ENCODE results near the gene CLN5. TPM values are rescaled to one million over a fixed set of nuclear protein-coding genes. Genes with fewer than 3 reads are reported as not detected.

Gene CLN5
- total and polyA plus RNA-seq, 2 donors (not counting 3 experiments of a cell fraction or from before 2014, with no cell fraction given), result 16.5 to 22.7 TPM

DNA sequence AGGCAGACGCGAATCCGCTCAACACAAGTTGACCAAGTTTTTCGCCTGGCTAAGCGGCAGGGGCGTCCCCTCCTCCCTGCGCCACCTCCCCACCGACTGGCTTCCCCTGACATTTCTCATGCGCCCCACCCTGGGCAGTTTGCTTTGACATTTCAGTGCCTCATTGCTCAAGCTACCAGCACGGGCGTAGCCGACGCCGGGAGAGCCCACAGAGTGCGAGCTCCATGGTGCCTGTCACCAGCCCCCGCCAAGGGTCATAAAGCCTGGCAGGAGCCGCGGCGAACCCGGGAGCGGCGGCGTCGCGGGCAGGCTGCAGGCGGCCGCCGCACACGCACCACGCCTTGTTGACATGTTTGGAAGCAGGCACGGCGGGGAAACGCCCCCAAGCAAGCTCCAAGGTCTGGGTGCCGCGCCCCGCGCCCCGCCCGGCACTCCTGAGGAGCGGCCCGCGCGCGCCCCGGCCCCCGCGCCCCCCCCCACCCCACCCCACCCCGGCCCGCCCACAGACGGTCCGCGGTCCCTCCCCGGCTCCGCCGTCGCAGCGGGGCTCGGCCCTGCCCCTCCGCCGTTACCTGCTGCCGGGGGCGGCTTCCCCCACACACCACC is 34.5 kb downstream of the CLN5 start:
- peaks cover 53% of the 10 kb centered on the region for H3K79me2 ChIP-seq (ENCODE audit: control insufficient read depth, insufficient read depth, low read length)
- DNase-seq (ENCODE audit: low read depth, low spot score) (peak; percentile 68), FAIRE-seq (no peak)
- H3K36me3 ChIP-seq (ENCODE audit: control insufficient read depth in 2 of 2, extremely low read depth in 1 of 2, insufficient read depth in 2 of 2, low read length in 2 of 2), result peaks cover 2 to 3% of the 10 kb centered on the region in 2 experiments
- H4K20me1 ChIP-seq (replicated peaks; ENCODE audit: control insufficient read depth, extremely low read depth, insufficient read depth, low read length), result peaks cover 13% of the 10 kb centered on the region
- CTCF ChIA-PET, result interaction anchor here (0.5 to 1.6 kb wide), 5 partner anchors 8 to 1330 kb away, joined by 3 to 10 read pairs (median 3); no protein-coding TSS in a partner anchor
- POLR2A ChIA-PET, result no interaction called here
- no peaks in the 10 kb centered on the region for H3K9me1 ChIP-seq (replicated peaks; ENCODE audit: control insufficient read depth, extremely low read depth, insufficient read depth, low read length)
- H3K9me3 ChIP-seq (replicated peaks; ENCODE audit: control insufficient read depth, insufficient read depth, low read length), result no peaks in the 10 kb centered on the region
- no TSS peak for BruUV-seq (replicated peaks)
- peak overlapping the region; percentile 87 for H3K27ac ChIP-seq (ENCODE audit: insufficient read depth, low read depth, low read length)
- peak overlapping the region; percentile 93 for H3K4me2 ChIP-seq (ENCODE audit: insufficient read depth, low read length)
- peak overlapping the region; percentile 79 to 94 (median 80) for H3K4me3 ChIP-seq (replicated peaks in 1 of 3; ENCODE audit: insufficient read depth in 1 of 3, low read depth in 1 of 3, low read length in 3 of 3)
- intact Hi-C loops (cut with micrococcal nuclease) (loop anchor here (2.0 to 10.0 kb wide), 4 partner anchors 300 to 672 kb away; partner anchors contain the start of gene MYCBP2), dilution Hi-C loops (cut with MboI; ENCODE audit: extremely low pct_ligation_motif_present, low sequenced_read_pairs) (no loop called here)
- H2AFZ ChIP-seq (ENCODE audit: low read depth, low read length), result peak overlapping the region; percentile 97
- TF ChIP-seq POLR2AphosphoS5 (IDR thresholded peaks at IDR 0.05; ENCODE audit: insufficient read depth, low read depth, low read length) (no peak), FOS (IDR thresholded peaks at IDR 0.05; ENCODE audit: borderline replicate concordance, insufficient read depth, low read length) (no peak), MYC (IDR thresholded peaks at IDR 0.05; ENCODE audit: low read depth, low read length) (no peak), EZH2 (IDR thresholded peaks at IDR 0.05; ENCODE audit: borderline replicate concordance, low read depth, low read length, severe bottlenecking) (no peak), GATA2 (IDR thresholded peaks at IDR 0.05; ENCODE audit: insufficient read depth, insufficient read length, low read depth, low read length) (no peak), POLR2A (IDR thresholded peaks at IDR 0.05; ENCODE audit: low read depth, low read length) (no peak), JUN (IDR thresholded peaks at IDR 0.05; ENCODE audit: borderline replicate concordance, insufficient read depth, insufficient read length, low read depth) (no peak)
- TF ChIP-seq, protein P1, sequence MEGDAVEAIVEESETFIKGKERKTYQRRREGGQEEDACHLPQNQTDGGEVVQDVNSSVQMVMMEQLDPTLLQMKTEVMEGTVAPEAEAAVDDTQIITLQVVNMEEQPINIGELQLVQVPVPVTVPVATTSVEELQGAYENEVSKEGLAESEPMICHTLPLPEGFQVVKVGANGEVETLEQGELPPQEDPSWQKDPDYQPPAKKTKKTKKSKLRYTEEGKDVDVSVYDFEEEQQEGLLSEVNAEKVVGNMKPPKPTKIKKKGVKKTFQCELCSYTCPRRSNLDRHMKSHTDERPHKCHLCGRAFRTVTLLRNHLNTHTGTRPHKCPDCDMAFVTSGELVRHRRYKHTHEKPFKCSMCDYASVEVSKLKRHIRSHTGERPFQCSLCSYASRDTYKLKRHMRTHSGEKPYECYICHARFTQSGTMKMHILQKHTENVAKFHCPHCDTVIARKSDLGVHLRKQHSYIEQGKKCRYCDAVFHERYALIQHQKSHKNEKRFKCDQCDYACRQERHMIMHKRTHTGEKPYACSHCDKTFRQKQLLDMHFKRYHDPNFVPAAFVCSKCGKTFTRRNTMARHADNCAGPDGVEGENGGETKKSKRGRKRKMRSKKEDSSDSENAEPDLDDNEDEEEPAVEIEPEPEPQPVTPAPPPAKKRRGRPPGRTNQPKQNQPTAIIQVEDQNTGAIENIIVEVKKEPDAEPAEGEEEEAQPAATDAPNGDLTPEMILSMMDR (IDR thresholded peaks at IDR 0.05; ENCODE audit: extremely low read depth in 1 of 2, insufficient read depth in 1 of 2, low read depth in 1 of 2, low read length in 2 of 2), result no peak
- TF ChIP-seq, protein P2, sequence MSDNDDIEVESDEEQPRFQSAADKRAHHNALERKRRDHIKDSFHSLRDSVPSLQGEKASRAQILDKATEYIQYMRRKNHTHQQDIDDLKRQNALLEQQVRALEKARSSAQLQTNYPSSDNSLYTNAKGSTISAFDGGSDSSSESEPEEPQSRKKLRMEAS (IDR thresholded peaks at IDR 0.05; ENCODE audit: insufficient read depth, insufficient read length), result no peak
- peaks cover 33% of the 10 kb centered on the region for H3K4me1 ChIP-seq (ENCODE audit: control insufficient read depth, extremely low read depth, insufficient read depth, low read length)
- H3K9ac ChIP-seq (replicated peaks; ENCODE audit: extremely low read depth, insufficient read depth, low read length), result peak overlapping the region; percentile 96
- H3K27me3 ChIP-seq (ENCODE audit: control insufficient read depth in 2 of 2, insufficient read depth in 2 of 2, low read length in 2 of 2), result no peaks in the 10 kb centered on the region
